NCI-H446 treated with DMSO at 0.1 percent for 48 hours (cell line): Measurements from ENCODE around the gene MYL12A.

Experiments used
- DNase-seq: peaks from one replicate; lab custom pipeline; 2025; lab: John Stamatoyannopoulos, UW

MYL12A gene

DNA sequence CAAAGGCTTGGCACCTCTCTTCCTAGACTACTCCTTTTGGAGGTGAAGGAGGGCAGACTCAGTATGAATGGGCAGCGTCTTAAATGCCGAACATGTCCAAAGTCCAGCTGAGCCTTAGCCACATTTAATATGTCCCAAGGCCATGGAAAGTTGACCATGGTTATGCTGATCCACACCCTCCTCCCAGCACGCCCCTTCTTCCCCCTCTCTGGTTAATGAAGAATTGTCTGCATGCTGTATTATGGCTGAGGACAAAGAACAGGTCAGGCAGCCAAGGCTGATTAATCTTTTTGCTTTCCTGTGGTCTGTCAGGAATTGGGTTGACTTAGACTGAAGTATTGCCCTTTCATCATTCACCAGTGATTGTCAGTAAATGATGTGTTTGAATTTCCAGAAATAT, 22.0 kb upstream of the MYL12A start:
- DNase-seq, result no peak

DNA sequence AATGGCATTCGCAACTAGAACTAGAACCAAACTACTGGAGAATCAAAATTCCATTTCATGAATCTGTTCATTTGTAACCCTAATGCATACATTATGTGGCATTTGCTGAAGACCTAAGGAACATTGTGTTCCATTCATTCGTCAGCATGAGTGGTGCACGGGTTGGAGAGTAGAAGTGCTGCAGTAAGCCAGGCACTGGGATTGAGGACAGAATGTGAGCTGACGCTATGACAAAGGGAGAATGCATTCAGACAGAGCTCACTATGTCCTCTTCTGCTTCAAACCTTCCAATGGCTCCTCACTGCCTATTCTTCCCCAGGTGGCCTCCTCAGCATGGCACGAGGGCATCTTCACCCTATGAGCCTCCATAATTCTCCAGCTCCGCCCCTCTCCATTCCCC, 21.6 kb upstream of the MYL12A start:
- no peak for DNase-seq

DNA sequence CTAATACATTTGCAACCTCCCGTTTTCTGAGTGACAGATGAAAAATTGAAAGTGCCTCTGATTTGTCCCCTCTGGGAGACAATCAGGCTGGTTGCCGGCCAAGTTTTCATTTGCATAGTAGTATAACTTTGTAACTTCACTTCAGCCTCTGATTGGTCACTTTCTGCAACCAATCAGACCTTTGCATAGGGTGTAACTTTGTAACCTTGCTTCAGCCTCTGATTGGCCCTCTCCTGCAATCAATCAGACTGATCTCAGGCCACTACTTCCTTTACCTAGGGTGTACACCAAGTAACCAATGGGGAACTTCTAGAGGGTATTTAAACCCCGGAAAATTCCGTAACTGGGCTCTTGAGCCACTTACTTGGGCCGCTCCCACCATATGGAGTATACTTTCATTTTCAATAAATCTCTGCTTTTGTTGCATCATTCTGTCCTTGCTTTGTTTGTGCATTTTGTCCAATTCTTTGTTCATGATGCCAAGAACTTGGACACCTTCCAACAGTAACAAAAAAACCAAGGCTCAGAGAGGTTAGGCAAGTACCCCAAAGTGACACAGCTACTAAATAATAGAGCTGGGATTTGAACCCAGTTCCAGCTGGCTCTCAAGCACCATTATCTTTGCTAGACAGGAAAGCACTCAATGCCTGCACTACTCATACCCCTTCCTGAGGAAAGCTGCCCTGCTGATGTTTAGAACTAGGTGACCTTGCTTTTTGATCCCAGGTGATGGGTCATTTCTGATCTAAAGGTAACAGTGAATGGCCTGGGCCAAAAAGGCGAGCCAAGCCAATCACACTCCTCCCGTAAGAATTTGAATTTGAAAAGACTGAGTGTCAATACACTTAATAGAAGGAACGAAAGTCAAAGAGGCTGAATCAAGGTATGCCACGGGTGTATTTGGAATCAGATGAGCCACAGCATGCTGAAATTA, 16.9 kb upstream of the MYL12A start:
- no peak for DNase-seq

DNA sequence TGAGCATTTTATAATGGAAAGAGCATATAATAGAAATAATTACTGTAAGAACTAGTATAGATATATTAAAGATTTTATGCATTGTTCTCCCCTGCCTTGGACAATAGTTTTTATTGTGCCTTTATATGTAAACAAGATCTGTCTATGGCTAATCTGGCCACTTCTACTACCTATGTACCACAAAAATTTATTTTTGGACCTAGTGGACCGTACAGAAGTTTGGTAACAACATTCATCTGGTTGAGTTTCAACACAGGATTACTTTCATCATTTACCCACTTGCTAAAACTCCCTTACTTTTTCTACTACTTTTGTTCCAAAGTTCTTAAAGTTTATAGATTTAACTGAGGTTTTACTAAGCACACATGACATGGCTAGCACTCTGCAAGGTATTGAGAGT, 14.6 kb upstream of the MYL12A start:
- no peak for DNase-seq

DNA sequence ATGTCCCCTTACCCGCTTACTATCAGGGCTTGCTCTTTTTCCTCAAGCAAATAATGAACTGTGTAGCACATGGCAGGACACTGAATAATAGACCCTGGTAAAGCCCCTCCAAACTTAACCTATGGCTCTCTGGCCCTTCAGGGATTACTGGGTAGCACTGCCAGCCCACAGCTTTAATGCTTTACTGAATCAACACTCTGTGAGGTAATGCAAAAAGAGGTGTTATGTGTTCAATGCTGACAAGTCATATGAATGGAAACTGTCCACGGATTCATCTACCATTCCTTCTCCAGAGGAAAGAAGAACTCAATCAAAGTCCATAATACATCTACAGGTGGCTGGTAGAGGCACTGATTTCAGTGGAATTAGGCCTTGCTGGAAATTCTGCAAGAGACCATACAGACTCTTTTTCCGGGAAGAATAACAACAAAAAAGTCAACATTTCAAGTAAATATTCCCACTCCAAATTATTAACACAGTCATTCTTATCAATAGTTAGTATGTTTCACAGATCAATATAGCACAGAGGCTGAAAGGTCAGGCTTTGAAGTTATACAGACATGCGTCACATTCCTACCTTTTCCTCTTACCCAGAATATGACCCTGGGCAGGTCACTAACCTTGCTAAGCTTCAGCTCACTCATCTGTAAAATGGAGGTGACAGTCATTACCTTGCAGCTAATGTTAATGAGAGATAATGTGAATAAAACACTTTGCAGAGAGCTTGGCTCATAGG, 14.0 kb upstream of the MYL12A start:
- DNase-seq, result no peak

DNA sequence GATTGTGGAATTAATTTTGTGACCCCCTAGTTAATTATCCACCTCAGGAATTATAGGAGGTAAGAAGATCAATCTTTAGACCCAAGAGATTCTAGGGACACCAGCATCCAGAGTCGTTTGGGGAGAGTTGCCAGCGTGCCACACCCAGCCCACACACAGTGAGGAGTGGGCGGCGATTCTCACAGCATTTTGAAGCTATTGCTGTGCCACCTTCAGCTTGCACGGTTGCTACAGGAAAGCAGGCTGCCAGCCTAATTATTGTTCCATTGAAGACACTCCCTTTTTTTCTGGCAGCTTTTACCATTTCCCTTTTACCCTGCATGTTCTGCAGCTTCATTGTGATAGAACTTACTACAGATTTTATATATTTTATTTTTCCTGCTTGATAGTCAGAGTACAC, 13.1 kb upstream of the MYL12A start:
- no peak for DNase-seq

DNA sequence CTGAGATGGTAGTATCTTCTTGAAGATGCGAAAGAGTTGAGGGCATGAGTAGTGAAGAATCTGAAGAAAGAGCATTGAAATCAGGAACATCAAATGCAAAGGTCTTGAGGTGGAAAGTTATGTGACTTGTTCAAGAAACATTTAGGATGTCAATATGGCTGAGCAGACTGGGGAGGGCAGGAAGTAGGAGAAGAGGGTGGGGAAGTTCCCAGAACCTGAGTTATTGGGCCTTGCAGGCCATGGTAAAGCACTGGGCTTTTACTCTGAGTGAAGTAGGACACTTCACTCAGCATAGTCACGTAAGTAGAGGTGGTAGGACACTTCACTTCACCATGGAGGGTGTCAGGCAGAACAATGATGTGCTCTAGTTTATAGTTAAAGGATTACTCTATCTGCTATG, 11.8 kb upstream of the MYL12A start:
- DNase-seq, result no peak

DNA sequence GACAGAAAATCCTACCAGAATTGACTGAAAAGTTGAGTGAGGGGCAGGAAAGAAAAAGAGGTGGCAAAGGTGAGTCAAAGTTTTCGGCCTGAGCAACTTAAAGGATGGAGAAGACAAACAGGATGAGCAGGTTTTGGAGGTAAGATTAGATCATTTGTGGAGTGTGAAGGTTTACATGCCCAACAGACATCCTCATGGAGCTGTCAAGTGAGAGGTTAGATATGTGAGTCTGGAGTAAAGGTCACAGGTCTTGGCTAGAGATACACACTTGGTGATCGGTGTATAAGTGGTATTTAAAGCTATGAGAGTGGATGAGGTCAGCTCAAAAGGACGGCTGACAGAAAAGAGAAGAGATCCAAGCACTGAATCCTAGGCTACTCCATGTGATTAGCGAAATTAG, 11.1 kb upstream of the MYL12A start:
- no peak for DNase-seq

DNA sequence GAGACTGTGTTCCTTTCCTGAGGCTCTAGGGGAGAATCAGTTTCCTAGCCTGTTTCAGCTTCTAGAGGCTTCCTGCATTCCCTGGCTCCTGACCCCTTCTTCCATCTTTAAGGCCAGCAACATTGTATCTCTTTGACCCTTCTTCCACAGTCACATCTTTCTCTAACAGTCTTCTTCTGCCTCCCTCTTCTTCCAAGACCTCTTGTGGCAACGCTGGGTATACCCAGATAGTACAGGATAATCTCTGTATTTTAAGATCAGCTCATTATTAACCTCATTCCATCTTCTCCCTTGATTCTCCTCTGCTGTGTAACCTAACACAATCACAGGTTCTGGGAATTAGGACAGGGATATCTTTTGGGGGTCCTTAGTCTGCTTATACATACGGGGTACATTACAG, 8.9 kb upstream of the MYL12A start:
- DNase-seq, result no peak

DNA sequence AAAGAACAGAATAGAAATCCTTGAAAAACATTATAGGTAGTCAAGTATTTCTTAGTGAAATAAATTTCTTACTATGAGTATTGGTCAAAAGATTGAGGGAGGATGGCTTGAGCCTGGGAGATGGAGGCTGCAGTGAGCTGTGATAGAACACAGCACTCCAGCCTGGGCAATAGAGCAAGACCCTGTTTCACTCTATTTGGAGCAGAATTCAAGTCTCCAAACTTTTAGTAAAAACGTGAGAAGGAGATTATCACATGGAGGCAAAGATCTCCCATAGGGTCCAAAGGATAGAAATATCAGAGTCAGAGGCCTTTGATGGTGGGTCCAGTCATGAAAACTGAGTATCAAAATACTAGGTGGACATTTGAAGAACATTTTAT, 2.4 kb upstream of the MYL12A start:
- no peak for DNase-seq

DNA sequence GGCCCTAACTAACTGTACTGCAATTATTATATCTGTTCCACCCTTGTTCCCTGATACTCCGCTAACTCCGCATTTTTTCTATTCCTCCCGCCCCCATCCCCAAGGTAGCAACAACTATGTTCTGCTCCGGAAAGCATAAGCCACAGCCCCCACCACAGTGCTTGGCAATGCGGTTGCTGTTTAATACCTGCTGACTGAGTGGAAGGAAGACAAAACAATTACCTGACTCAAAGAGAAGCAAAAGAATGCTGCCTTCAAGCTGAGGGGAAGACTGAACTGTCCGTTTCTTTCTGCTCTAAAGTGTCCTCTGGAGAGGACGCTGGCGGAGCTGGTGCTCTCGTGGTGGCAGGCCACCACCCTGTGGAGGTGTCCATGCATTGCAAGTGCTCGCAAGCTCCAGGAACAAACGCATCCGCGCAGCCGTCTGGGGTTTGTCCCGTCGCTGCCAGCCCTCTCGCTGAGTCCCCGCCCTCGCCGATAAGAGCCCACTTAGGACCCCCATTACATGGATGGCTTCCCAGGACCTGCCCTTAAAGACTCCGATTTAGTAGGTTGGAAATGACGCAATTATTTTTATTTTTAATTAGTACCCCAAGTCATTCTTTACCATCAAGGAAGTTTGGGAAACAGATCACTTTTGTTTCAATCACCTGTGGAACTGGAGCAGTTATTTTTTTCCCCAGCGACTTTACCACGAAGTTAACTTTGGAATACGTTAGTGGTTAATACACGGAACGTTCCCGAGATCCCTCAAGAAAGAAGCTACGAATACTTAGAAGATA, 1.6 kb upstream of the MYL12A start:
- DNase-seq, result peak; percentile 55

DNA sequence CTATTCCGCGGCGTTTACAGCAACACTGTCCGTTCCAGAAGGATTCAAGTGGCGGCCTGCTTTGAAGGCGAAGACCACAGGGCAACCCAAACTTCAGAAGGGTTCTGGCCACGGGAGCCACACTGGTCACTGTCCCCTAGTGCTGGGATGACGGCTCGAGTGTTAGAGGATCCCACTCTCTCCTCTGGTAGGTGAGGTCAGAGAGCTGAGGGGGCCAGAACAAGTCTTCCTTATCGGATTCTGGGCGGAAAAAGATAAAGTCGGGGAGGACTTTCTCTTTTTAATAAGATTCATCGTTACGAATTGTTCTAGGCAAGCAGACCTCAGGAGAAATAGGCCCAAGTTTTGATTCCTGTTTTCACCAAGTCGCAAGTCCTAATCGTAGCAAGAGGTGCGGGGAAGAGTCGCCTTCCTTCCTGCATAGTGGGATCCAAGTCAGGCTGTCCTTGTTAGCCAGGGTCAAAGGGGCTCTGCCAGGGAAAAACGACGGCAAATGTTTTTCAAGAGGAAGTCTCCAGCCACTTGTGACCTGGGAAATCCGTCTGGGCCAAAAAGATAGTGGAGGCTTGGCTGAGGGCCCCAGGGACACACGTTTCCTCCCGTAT, 864 bp upstream of the MYL12A start:
- DNase-seq, result no peak

DNA sequence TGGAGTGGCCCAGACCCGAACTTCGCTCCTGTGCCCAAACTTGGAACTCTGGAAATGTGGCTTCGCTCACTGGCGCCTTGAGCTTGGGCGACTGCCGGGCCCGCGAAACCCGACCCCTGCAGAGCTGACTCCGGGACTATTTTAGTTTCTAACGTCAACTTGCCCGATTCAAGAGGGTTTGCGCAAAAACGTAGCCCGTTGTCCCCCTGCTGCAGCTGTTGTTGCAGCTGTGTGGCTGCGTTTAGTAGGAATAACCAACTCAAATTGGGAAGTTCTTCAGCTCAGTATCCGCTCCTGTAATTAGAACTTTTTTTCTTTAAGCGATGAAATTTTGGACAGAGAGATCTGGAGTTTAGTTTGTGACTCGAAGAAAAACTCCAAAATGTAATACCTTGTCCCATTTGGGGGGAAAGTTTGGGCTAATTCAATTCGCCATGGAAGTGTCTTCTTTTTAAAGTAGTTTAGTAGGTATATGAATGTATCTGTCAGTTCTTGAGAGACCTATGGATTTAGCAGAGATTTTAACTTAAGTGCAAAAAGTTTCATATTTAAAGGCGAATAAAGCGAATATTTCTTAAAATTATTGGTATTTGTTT, 559 bp downstream of the MYL12A start:
- DNase-seq, result no peak

DNA sequence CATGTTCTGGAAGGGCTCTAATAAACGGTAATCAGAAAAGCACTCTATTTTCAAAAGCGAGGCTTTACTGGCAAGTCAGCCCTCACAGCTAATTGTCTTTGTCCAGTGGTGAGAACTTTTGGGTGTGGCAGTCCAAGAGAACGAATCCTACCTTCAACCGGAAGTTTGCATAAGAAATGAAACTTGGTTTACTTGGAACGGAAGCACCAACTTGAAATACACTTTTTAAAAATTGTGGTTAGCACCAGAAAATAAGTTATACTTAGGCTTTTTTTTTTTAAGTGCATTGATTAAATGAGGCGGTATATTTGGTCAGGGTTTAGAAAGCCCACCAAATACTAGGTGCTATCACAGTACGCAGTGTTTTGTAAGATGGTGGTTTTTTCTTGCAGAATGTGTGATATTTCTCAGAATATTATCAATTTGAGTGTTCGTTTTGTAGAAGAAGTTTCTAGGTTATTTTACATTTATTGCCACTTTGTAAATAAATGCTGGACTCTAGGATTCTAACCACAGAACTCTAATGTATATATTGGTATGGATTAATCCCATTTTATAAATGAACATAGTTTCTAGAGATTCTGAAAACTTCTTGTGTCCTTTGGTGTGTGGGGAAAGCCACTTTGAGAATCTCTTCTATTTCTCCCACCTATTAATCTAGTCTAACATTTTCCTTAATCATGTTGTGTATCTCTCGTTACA, 1.2 kb downstream of the MYL12A start:
- no peak for DNase-seq

DNA sequence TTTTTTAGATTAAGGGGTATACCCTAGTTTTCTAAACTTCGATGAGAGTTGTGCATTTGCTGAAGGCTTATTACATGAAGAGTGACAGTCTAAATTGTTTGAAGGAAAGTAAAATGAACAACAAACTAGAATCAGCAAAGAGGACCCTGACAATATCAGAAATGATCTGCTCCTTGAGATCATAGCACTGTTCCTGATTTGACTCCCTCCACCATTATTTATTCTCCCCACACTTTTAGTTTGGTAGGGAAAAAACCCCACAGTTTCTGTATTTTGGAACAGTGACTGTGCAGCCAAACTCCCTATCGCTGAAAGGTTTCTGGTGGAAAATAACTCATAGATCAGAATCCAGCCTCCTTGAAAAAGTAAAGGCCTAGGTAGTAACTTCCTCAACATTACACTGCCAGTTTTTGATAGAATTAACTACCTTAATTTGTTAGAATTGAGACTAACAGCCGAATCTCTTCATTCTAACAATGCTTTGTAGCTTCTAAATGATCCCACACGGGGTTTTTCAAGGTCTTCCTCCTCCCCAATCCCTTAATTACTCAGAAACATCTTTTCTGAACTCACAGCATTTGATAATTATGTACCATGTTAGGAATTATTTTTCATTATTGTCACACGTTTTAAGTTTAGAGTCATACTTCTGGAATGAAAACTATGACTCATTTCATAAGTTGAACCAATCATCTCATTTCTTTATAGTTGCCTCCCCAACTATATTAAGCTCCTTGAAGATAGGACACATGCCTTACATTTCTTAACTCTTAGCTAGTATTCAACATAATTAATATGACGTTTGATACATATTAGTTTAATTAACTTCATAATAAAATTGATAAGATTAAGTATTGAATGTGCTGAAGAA, 2.9 kb downstream of the MYL12A start:
- DNase-seq, result no peak

DNA sequence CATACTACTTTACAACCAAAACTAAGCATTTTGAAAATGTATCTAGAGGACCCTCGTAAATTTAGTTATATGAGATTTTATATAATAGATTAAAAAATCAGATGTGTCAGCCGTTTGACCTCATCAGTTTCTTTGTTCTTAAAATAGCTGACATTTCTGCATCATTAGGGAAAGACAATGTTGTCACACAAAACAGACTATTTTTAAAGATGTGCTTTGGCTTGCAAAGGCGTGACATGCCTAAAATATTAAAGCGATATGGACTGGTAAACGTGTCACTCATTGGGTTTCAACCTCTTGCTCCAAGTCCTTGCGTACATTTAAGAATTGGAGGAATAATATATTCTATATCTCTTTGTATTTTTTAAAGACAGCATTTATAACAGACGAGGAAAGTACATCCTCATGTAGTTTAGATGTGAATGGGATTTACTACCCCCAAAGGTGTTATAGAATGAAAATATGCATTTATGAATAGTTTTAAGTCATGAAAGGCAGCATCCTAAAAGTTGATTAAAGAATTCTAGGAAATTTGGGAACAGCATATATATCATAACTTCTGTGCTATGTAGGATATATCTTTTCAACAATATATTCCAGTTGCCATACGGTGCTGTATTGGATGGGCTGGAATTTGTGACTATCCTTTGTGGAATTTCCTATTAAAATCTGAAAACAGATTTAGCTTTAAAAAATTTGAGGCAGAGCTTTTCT, 3.8 kb downstream of the MYL12A start:
- no peak for DNase-seq

DNA sequence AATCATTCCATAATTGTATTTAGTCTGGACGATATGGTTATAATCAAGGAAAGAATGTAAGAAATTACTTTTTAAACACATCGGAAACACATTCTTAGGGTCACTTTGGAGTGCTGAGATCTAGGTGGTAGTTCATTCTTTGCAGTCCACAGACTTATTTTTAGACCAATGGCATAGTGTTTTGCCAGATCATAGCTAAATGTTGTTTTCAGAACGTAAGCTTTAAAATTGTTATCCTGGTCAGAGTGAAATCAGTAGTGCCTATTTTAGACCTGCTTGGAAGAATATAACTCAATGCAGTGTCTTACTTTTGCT, 4.3 kb downstream of the MYL12A start:
- no peak for DNase-seq

DNA sequence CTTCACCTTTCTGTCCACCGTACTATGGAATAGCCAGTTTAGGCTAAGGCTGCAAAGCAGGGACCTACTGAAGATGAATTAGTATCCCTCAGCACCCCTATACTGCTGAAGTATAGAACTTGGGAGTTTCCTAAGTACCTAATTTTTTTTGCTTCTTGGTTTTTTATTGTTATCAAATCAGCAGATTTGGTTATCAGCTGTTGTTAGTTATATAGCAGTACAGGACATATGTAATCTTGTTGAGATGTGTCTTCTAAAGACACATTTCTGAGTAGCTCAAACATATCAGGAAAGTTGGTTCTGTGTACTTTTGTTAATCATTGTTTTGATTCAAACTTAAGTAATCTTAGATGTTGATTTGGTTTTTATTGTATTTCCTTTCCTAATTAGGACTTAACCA, 5.2 kb downstream of the MYL12A start:
- no peak for DNase-seq

DNA sequence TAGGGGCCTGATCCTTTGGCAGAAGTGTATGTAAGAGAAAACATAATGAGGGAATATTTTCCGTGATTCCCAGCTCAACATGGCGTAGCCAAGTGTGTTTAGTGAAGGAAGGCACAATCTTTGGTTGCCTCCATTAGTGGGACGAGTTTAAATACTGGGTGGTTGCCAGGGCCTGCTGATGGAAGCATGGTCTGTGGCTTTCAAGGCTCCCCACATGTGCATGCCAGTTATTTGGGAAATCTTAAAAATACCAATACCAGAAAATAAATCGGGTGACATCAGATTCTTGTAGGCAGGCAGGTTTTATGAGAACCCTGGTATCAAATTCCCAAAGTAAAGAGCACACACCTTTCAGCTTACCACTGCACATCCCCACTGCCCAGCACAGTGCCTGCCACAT, 7.1 kb downstream of the MYL12A start:
- no peak for DNase-seq
